HCT116 (cell line): ENCODE results near the gene MYRF. TPM values are rescaled to one million over a fixed set of nuclear protein-coding genes. Genes with fewer than 3 reads are reported as not detected.

Experiments used
- ATAC-seq: fragments of 200-7000 bp; cut with Tn5 transposase; 2 replicates; pipeline ENCODE4 v1.9.1; 2020; ENCODE audit warnings: mild to moderate bottlenecking, moderate library complexity
- BruUV-seq: library from RNA; stranded (reverse); fragments of 400-500 nt; replicated peaks from 2 replicates; lab custom pipeline; 2021; lab: Mats Ljungman, UMichigan
- CTCF ChIA-PET: fragments of 300-600 bp; sonication (Branson Sonifier 250); formaldehyde crosslinking; loops from one replicate; lab custom pipeline; 2021; ENCODE audit warnings: antibody characterized with exemption; lab: Charles Lee
- POLR2A ChIA-PET: fragments of 300-600, 350-600 bp; sonication (Branson Sonifier 250); formaldehyde crosslinking; loops from one replicate; lab custom pipeline; 2021; ENCODE audit warnings: antibody characterized with exemption; lab: Charles Lee
- RAD21 ChIA-PET, 2 experiments: fragments of 300-600 bp; sonication (Branson Sonifier 250); formaldehyde crosslinking; loops; one replicate each; lab custom pipeline; 2023; ENCODE audit warnings: low total read pairs in 2 of 2; ENCODE audit not compliant: uncharacterized antibody in 2 of 2, unreplicated experiment in 2 of 2, low non-redundant PET in 1 of 2; lab: Charles Lee
- DNase-seq: peaks from one replicate; pipeline ENCODE4 v3.0.0-alpha.2; 2010; ENCODE audit warnings: low read depth, low spot score
- H2AFZ ChIP-seq: fragments of 200-600 bp; shearing (Covaris generic), sonication (generic); 2 replicates; pipeline ENCODE4 v1.6.1; 2017; ENCODE audit warnings: low read depth, mixed run types, mixed read lengths, antibody characterized with exemption, low read length; ENCODE audit not compliant: poor library complexity, severe bottlenecking
- H3K27ac ChIP-seq: 2 replicates; pipeline ENCODE4 v1.5.1; 2012; ENCODE audit warnings: low read depth, low read length
- H3K27me3 ChIP-seq: fragments of 200-600 bp; sonication (generic); 2 replicates; pipeline ENCODE4 v1.6.1; 2016; ENCODE audit warnings: mixed run types, low read length, mixed read lengths; ENCODE audit not compliant: insufficient read depth
- H3K36me3 ChIP-seq, 2 experiments: fragments of 200-500 bp in 1 of 2; fragments of 200-600 bp in 1 of 2; sonication (Bioruptor generic) in 1 of 2; sonication (generic) in 1 of 2; 2 replicates each; pipeline versions ENCODE4 v1.5.1 to v1.6.1; 2014 to 2016; ENCODE audit warnings: low read length in 2 of 2, inconsistent platforms in 1 of 2, mixed read lengths in 1 of 2, mixed run types in 1 of 2; ENCODE audit not compliant: insufficient read depth in 2 of 2, control insufficient read depth in 1 of 2
- H3K4me1 ChIP-seq, 2 experiments: fragments of 200-600 bp in 1 of 2; sonication (generic) in 1 of 2; 2 replicates each; pipeline versions ENCODE4 v1.5.1 to v1.6.1; 2012 to 2017; ENCODE audit warnings: low read length in 2 of 2, inconsistent platforms in 1 of 2, mild to moderate bottlenecking in 1 of 2, mixed read lengths in 1 of 2, mixed run types in 1 of 2, moderate library complexity in 1 of 2; ENCODE audit not compliant: insufficient read depth in 2 of 2, control insufficient read depth in 1 of 2
- H3K4me2 ChIP-seq: fragments of 200-600 bp; sonication (generic); 2 replicates; pipeline ENCODE4 v1.6.1; 2017; ENCODE audit warnings: mixed run types, low read length, mixed read lengths
- H3K4me3 ChIP-seq, 2 experiments: fragments of 200-600 bp in 1 of 2; sonication (generic) in 1 of 2; replicated peaks in 1 of 2; 2 replicates each; pipeline ENCODE4 v1.5.1; 2011 to 2016; ENCODE audit warnings: low read length in 2 of 2, control low read depth in 1 of 2, low read depth in 1 of 2, mild to moderate bottlenecking in 1 of 2, mixed read lengths in 1 of 2, mixed run types in 1 of 2
- H3K79me2 ChIP-seq: fragments of 200-600 bp; sonication (generic); 2 replicates; pipeline ENCODE4 v1.6.1; 2017; ENCODE audit warnings: mild to moderate bottlenecking, mixed run types, low read length, moderate library complexity, mixed read lengths; ENCODE audit not compliant: insufficient read depth
- H3K9ac ChIP-seq: fragments of 200-600 bp; sonication (generic); 2 replicates; pipeline ENCODE4 v1.6.1; 2016; ENCODE audit warnings: low read length, mixed read lengths
- H3K9me2 ChIP-seq: fragments of 200-600 bp; sonication (generic), shearing (Covaris generic); 2 replicates; pipeline ENCODE4 v1.6.1; 2017; ENCODE audit warnings: mixed run types, mild to moderate bottlenecking, moderate library complexity; ENCODE audit not compliant: insufficient read depth
- H3K9me3 ChIP-seq, 2 experiments: fragments of 200-500 bp in 1 of 2; fragments of 200-600 bp in 1 of 2; sonication (Bioruptor generic) in 1 of 2; sonication (generic) in 1 of 2; 2 replicates each; pipeline ENCODE4 v1.6.1; 2014 to 2017; ENCODE audit warnings: low read length in 2 of 2, mixed read lengths in 2 of 2, inconsistent platforms in 1 of 2, low read depth in 1 of 2, mild to moderate bottlenecking in 1 of 2, mixed run types in 1 of 2, moderate library complexity in 1 of 2; ENCODE audit not compliant: control insufficient read depth in 1 of 2, insufficient read depth in 1 of 2
- H4K20me1 ChIP-seq: fragments of 200-600 bp; sonication (generic), shearing (Covaris generic); 2 replicates; pipeline ENCODE4 v1.6.1; 2017; ENCODE audit warnings: mixed run types, mild to moderate bottlenecking, moderate library complexity; ENCODE audit not compliant: insufficient read depth
- ATF3 ChIP-seq: IDR thresholded peaks from 2 replicates; pipeline ENCODE4 v1.6.1; 2012
- CBX3 ChIP-seq: IDR thresholded peaks from 2 replicates; pipeline ENCODE4 v1.6.1; 2012; ENCODE audit warnings: low read depth
- CTCF ChIP-seq, 3 experiments: fragments of 200-600 bp in 1 of 3; sonication (generic) in 1 of 3; IDR thresholded peaks in 2 of 3; conservative IDR thresholded peaks in 1 of 3; 2 replicates each; pipeline ENCODE4 v1.5.1; 2012 to 2017; ENCODE audit warnings: low read depth in 2 of 3, low read length in 2 of 3, antibody characterized with exemption in 1 of 3, borderline replicate concordance in 1 of 3, control low read depth in 1 of 3, mild to moderate bottlenecking in 1 of 3, mixed read lengths in 1 of 3, mixed run types in 1 of 3, moderate library complexity in 1 of 3; ENCODE audit not compliant: insufficient read depth in 1 of 3
- ELF1 ChIP-seq: IDR thresholded peaks from 2 replicates; pipeline ENCODE4 v1.6.1; 2012; ENCODE audit warnings: low read depth, borderline replicate concordance
- EZH2 ChIP-seq: fragments of 200-600 bp; sonication (generic); IDR thresholded peaks from 2 replicates; pipeline ENCODE4 v1.6.1; 2017; ENCODE audit warnings: antibody characterized with exemption, mixed run types
- EZH2phosphoT487 ChIP-seq: fragments of 200-600 bp; IDR thresholded peaks from 2 replicates; pipeline ENCODE4 v1.6.1; 2018; ENCODE audit warnings: antibody characterized with exemption, borderline replicate concordance
- JUND ChIP-seq: IDR thresholded peaks from 2 replicates; pipeline ENCODE4 v1.6.1; 2012
- MAX ChIP-seq: IDR thresholded peaks from 2 replicates; pipeline ENCODE4 v1.6.1; 2012
- POLR2A ChIP-seq: IDR thresholded peaks from 2 replicates; pipeline ENCODE4 v1.7.0; 2011; ENCODE audit warnings: borderline replicate concordance; ENCODE audit not compliant: insufficient read depth, insufficient read length; ENCODE audit errors: extremely low read depth
- POLR2AphosphoS5 ChIP-seq: IDR thresholded peaks from 2 replicates; pipeline ENCODE4 v1.6.1; 2011; ENCODE audit warnings: mild to moderate bottlenecking, low read depth, low read length, moderate library complexity
- RAD21 ChIP-seq: IDR thresholded peaks from 2 replicates; pipeline ENCODE4 v1.6.1; 2012; ENCODE audit warnings: low read depth, mild to moderate bottlenecking
- SIN3A ChIP-seq: IDR thresholded peaks from 2 replicates; pipeline ENCODE4 v1.6.1; 2012; ENCODE audit warnings: low read depth
- SP1 ChIP-seq: IDR thresholded peaks from 2 replicates; pipeline ENCODE4 v1.6.1; 2012; ENCODE audit warnings: low read depth
- SRF ChIP-seq: IDR thresholded peaks from 2 replicates; pipeline ENCODE4 v1.6.1; 2012; ENCODE audit warnings: low read depth
- TCF7L2 ChIP-seq: IDR thresholded peaks from 2 replicates; pipeline ENCODE4 v1.7.0; 2011; ENCODE audit warnings: borderline replicate concordance, inconsistent platforms; ENCODE audit not compliant: insufficient read depth, insufficient read length; ENCODE audit errors: extremely low read depth
- YY1 ChIP-seq: IDR thresholded peaks from 2 replicates; pipeline ENCODE4 v1.6.1; 2011; ENCODE audit warnings: low read length, low read depth, moderate library complexity, mild to moderate bottlenecking; ENCODE audit not compliant: insufficient replicate concordance; ENCODE audit errors: extremely low read depth
- ZNF274 ChIP-seq: fragments of 200-500 bp; sonication (Bioruptor generic); IDR thresholded peaks from 2 replicates; pipeline ENCODE4 v1.6.1; 2014; ENCODE audit warnings: mild to moderate bottlenecking, low read depth, low read length, inconsistent platforms
- intact Hi-C: fragments of 100-400 bp; cut with micrococcal nuclease; formaldehyde crosslinking; loops from 2 replicates; pipeline ENCODE4 v1.10.0; 2022
- total RNA-seq: library from RNA; stranded (reverse); gene quantifications from one replicate; pipeline ENCODE4 v1.2.1, GENCODE V29; 2021; ENCODE audit not compliant: unreplicated experiment
- TF ChIP-seq, protein P1 (sequence below): IDR thresholded peaks from 2 replicates; pipeline ENCODE4 v1.6.1; 2012; ENCODE audit warnings: low read depth

MYRF gene
- total RNA-seq, 1 experiment from 2014 or later = 52.3 TPM

GRCh38 chr11:61710019-61710418 lies 42.4 kb upstream of the MYRF start:
- no peaks in the 10 kb centered on the region for H3K9me3 ChIP-seq
- H3K4me2 ChIP-seq = no peak overlapping the region
- intact Hi-C loops = no loop called here
- no peak overlapping the region for H2AFZ ChIP-seq
- H3K9me2 ChIP-seq = no peaks in the 10 kb centered on the region
- H3K36me3 ChIP-seq = no peaks in the 10 kb centered on the region
- peaks cover 2 to 4% of the 10 kb centered on the region in 2 experiments; a peak in 2 of 4 replicates for H3K4me1 ChIP-seq
- TF ChIP-seq RAD21 = no peak
- no peak for TF ChIP-seq ELF1
- TF ChIP-seq EZH2 = no peak
- no peak for TF ChIP-seq TCF7L2
- TF ChIP-seq ZNF274 = no peak
- TF ChIP-seq SP1 = no peak
- TF ChIP-seq POLR2A = no peak
- no peak for TF ChIP-seq MAX
- no peak for TF ChIP-seq JUND
- TF ChIP-seq EZH2phosphoT487 = no peak
- TF ChIP-seq CBX3 = no peak
- no peak for TF ChIP-seq CTCF (IDR thresholded peaks at IDR 0.05 in 2 of 3, conservative IDR thresholded peaks at IDR 0.05 in 1 of 3; ENCODE audit: borderline replicate concordance in 1 of 3, insufficient read depth in 1 of 3, low read depth in 2 of 3, low read length in 2 of 3)
- TF ChIP-seq POLR2AphosphoS5 = no peak
- TF ChIP-seq, protein P1, sequence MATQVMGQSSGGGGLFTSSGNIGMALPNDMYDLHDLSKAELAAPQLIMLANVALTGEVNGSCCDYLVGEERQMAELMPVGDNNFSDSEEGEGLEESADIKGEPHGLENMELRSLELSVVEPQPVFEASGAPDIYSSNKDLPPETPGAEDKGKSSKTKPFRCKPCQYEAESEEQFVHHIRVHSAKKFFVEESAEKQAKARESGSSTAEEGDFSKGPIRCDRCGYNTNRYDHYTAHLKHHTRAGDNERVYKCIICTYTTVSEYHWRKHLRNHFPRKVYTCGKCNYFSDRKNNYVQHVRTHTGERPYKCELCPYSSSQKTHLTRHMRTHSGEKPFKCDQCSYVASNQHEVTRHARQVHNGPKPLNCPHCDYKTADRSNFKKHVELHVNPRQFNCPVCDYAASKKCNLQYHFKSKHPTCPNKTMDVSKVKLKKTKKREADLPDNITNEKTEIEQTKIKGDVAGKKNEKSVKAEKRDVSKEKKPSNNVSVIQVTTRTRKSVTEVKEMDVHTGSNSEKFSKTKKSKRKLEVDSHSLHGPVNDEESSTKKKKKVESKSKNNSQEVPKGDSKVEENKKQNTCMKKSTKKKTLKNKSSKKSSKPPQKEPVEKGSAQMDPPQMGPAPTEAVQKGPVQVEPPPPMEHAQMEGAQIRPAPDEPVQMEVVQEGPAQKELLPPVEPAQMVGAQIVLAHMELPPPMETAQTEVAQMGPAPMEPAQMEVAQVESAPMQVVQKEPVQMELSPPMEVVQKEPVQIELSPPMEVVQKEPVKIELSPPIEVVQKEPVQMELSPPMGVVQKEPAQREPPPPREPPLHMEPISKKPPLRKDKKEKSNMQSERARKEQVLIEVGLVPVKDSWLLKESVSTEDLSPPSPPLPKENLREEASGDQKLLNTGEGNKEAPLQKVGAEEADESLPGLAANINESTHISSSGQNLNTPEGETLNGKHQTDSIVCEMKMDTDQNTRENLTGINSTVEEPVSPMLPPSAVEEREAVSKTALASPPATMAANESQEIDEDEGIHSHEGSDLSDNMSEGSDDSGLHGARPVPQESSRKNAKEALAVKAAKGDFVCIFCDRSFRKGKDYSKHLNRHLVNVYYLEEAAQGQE = no peak
- no peak for TF ChIP-seq SRF
- no peak for TF ChIP-seq SIN3A
- no peak for TF ChIP-seq ATF3
- no peak for TF ChIP-seq YY1
- H3K79me2 ChIP-seq = no peaks in the 10 kb centered on the region
- POLR2A ChIA-PET = interaction anchor here (1.5 kb wide), 1 partner anchor 11 kb away, joined by 3 read pairs; no protein-coding TSS in a partner anchor
- no TSS peak for BruUV-seq
- RAD21 ChIA-PET = no interaction called here
- no peaks in the 10 kb centered on the region for H4K20me1 ChIP-seq
- no peak overlapping the region for H3K4me3 ChIP-seq
- no peak for DNase-seq
- no peak for ATAC-seq
- no peak overlapping the region for H3K9ac ChIP-seq
- CTCF ChIA-PET = interaction anchor here (0.7 kb wide), 1 partner anchor 43 kb away, joined by 4 read pairs; no protein-coding TSS in a partner anchor
- no peaks in the 10 kb centered on the region for H3K27me3 ChIP-seq
- no peak overlapping the region for H3K27ac ChIP-seq
